Measurements from ENCODE around the gene FBXL5.
"Not testable (repeated sequence)": the region's sequence is repeated elsewhere in the genome, so short reads cannot be mapped to it uniquely, and the experiment has no call there.

Gene FBXL5

DNA sequence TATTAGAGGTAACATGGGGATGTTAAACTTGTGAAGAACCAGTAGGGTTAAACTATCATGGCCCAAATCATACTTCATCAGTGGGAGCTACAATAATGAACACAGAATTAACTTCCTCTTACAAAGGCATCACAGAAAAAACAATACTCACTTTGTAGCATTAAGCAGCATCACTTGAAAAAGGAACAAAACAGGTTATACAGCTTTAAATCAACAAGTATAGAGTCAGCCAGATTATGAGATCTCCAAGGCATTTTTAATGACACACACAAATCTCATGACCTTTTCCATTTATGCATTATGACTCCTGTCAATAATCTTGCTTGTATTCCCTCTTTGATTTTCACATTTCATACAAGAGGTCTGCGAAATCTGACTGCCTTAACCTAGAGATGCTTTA is 18.3 kb downstream of the FBXL5 start:
- TF ChIP-seq, protein P1, sequence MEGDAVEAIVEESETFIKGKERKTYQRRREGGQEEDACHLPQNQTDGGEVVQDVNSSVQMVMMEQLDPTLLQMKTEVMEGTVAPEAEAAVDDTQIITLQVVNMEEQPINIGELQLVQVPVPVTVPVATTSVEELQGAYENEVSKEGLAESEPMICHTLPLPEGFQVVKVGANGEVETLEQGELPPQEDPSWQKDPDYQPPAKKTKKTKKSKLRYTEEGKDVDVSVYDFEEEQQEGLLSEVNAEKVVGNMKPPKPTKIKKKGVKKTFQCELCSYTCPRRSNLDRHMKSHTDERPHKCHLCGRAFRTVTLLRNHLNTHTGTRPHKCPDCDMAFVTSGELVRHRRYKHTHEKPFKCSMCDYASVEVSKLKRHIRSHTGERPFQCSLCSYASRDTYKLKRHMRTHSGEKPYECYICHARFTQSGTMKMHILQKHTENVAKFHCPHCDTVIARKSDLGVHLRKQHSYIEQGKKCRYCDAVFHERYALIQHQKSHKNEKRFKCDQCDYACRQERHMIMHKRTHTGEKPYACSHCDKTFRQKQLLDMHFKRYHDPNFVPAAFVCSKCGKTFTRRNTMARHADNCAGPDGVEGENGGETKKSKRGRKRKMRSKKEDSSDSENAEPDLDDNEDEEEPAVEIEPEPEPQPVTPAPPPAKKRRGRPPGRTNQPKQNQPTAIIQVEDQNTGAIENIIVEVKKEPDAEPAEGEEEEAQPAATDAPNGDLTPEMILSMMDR (IDR thresholded peaks at IDR 0.05; ENCODE audit: insufficient read depth, low read depth, low read length, missing control alignments), result no peak
- DNase-seq (ENCODE audit: low read depth), result no peak
- no peak overlapping the region for H3K4me3 ChIP-seq (ENCODE audit: low read depth, low read length)

GRCh38 chr4:15617407-15617806 is 37.8 kb downstream of the FBXL5 start:
- H3K4me3 ChIP-seq (ENCODE audit: low read depth, low read length); DNase-seq (ENCODE audit: low read depth): not testable (repeated sequence)

- not testable (repeated sequence) for DNase-seq (ENCODE audit: low read depth)
These were observed 40.3 kb downstream of the FBXL5 start for GRCh38 chr4:15614891-15615290.

DNA sequence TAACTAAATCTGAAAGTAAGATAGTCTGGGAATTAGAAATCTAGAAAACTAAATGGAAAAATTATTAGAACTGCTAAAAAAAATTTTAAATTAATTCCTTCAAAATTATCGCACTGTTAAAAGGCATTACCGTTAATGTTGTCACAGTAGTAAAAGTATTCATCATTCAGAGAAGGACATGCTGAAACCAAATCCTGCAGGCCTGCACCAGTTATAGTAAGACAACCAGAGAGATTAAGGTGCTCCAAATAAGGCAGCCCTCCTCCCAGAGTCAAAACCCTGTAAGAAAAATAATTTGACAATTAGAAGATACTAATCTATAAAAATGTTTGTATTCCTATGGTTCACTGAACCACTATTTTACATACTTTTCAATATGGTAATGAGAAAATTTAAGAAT is 43.0 kb downstream of the FBXL5 start:
- no peak for DNase-seq (ENCODE audit: low read depth)
- TF ChIP-seq, protein P1 (IDR thresholded peaks at IDR 0.05; ENCODE audit: insufficient read depth, low read depth, low read length, missing control alignments), result no peak
- H3K4me3 ChIP-seq (ENCODE audit: low read depth, low read length), result no peak overlapping the region

More at GRCh38 chr4:15614891-15615290, 40.3 kb downstream of the FBXL5 start:
- not testable (repeated sequence) for H3K4me3 ChIP-seq (ENCODE audit: low read depth, low read length)

- DNase-seq (ENCODE audit: low read depth), result no peak
- H3K4me3 ChIP-seq (ENCODE audit: low read depth, low read length), result no peak overlapping the region
- TF ChIP-seq, protein P1 (IDR thresholded peaks at IDR 0.05; ENCODE audit: insufficient read depth, low read depth, low read length, missing control alignments), result no peak
These were observed 44.3 kb downstream of the FBXL5 start for GRCh38 chr4:15610855-15611254.

DNA sequence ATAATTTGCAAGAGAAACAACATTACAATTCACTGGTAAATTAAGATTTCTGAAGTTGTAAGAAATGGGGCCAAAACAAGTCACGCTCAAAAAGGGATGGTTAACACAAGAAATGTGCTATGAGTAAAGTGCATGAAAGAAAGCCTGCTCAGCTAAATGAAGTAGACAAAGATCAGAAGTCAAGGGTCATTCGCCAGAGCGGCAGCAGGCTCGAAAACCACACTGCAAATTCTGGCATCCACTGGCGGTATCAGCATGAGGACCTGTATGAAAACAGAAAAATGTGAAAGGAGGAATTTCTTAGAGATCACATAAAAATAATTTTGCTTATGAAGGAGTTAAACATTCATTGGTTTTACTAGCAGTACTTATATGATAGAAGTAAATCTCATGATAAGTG is 49.6 kb downstream of the FBXL5 start:
- DNase-seq (ENCODE audit: low read depth), result no peak
- H3K4me3 ChIP-seq (ENCODE audit: low read depth, low read length), result no peak overlapping the region

DNA sequence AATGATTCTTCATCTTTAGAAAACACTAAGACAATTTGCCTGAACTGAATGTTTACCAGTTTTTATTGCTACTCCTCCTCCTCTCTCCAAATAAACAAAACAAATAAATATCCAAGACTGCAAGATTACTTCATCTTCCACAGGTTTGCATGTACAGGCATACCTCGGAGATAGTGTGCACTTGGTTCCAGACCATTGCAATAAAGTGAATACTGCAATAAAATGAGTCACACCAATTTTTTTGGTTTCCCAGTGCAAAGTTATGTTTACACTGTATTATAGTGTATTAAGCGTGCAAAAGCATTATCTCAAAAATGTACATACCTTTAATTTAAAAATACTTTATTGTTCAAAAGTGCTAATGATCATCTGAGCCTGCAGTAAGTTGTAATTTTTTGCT is 53.3 kb downstream of the FBXL5 start:
- H3K4me3 ChIP-seq (ENCODE audit: low read depth, low read length), result no peak overlapping the region
- TF ChIP-seq, protein P1 (IDR thresholded peaks at IDR 0.05; ENCODE audit: insufficient read depth, low read depth, low read length, missing control alignments), result no peak
- no peak for DNase-seq (ENCODE audit: low read depth)

More for the DNA sequence above, 49.6 kb downstream of the FBXL5 start:
- TF ChIP-seq, protein P1 (IDR thresholded peaks at IDR 0.05; ENCODE audit: insufficient read depth, low read depth, low read length, missing control alignments), result no peak

GRCh38 chr4:15600176-15600575 is 55.0 kb downstream of the FBXL5 start:
- no peak for DNase-seq (ENCODE audit: low read depth)
- TF ChIP-seq, protein P1 (IDR thresholded peaks at IDR 0.05; ENCODE audit: insufficient read depth, low read depth, low read length, missing control alignments), result no peak
- H3K4me3 ChIP-seq (ENCODE audit: low read depth, low read length), result no peak overlapping the region
